SK-N-SH treated with all-trans-retinoic acid at 6 μM for 48 hours (cell line): ENCODE measurements around the gene SCYL1.

Experiments used
- ARNTL ChIP-seq: fragments of 450-650 bp; formaldehyde crosslinking; IDR thresholded peaks from 2 replicates; pipeline ENCODE4 v1.5.0; 2020; ENCODE audit warnings: low read depth, mild to moderate bottlenecking, moderate library complexity, borderline replicate concordance
- CSDC2 ChIP-seq: fragments of 250-450 bp; sonication (Bioruptor Pico); IDR thresholded peaks from 2 replicates; pipeline ENCODE4 v1.5.0; 2020; ENCODE audit warnings: mild to moderate bottlenecking, moderate library complexity
- ISL1 ChIP-seq: fragments of 250-450 bp; sonication (Bioruptor Pico); IDR thresholded peaks from 2 replicates; pipeline ENCODE4 v2.1.2; 2022; ENCODE audit warnings: mild to moderate bottlenecking, moderate library complexity
- PATZ1 ChIP-seq: fragments of 250-450 bp; sonication (Bioruptor Pico); IDR thresholded peaks from 2 replicates; pipeline ENCODE4 v1.8.0; 2020; ENCODE audit warnings: mild to moderate bottlenecking, moderate library complexity, borderline replicate concordance
- PPARA ChIP-seq: fragments of 250-450 bp; sonication (Bioruptor Pico); IDR thresholded peaks from 2 replicates; pipeline ENCODE4 v1.5.0; 2020; ENCODE audit warnings: mild to moderate bottlenecking, borderline replicate concordance
- TCF4 ChIP-seq: fragments of 250-450 bp; sonication (Bioruptor Pico); IDR thresholded peaks from 2 replicates; pipeline ENCODE4 v1.8.0; 2021; ENCODE audit warnings: mild to moderate bottlenecking, moderate library complexity, borderline replicate concordance
- TOX ChIP-seq: fragments of 250-450 bp; sonication (Bioruptor Pico); IDR thresholded peaks from 2 replicates; pipeline ENCODE4 v1.8.0; 2021; ENCODE audit warnings: mild to moderate bottlenecking, moderate library complexity, borderline replicate concordance
- ZFP3 ChIP-seq: fragments of 250-450 bp; sonication (Bioruptor Pico); IDR thresholded peaks from 2 replicates; pipeline ENCODE4 v1.5.0; 2020; ENCODE audit warnings: mild to moderate bottlenecking, moderate library complexity
- ZFP30 ChIP-seq: fragments of 450-650 bp; formaldehyde crosslinking; IDR thresholded peaks from 2 replicates; pipeline ENCODE4 v1.5.0; 2022; ENCODE audit warnings: mild to moderate bottlenecking, moderate library complexity
- ZNF565 ChIP-seq: fragments of 450-650 bp; formaldehyde crosslinking; conservative IDR thresholded peaks from 2 replicates; pipeline ENCODE4 v1.5.0; 2020; ENCODE audit warnings: low read depth, mild to moderate bottlenecking, moderate library complexity
- ZNF8 ChIP-seq: fragments of 450-650 bp; formaldehyde crosslinking; IDR thresholded peaks from 2 replicates; pipeline ENCODE4 v1.5.0; 2020; ENCODE audit warnings: mild to moderate bottlenecking, moderate library complexity
- TF ChIP-seq, protein P1 (sequence below): fragments of 250-450 bp; sonication (Bioruptor Pico); IDR thresholded peaks from 2 replicates; pipeline ENCODE4 v1.5.1; 2020; ENCODE audit warnings: low read depth, mild to moderate bottlenecking, moderate library complexity

DNA sequence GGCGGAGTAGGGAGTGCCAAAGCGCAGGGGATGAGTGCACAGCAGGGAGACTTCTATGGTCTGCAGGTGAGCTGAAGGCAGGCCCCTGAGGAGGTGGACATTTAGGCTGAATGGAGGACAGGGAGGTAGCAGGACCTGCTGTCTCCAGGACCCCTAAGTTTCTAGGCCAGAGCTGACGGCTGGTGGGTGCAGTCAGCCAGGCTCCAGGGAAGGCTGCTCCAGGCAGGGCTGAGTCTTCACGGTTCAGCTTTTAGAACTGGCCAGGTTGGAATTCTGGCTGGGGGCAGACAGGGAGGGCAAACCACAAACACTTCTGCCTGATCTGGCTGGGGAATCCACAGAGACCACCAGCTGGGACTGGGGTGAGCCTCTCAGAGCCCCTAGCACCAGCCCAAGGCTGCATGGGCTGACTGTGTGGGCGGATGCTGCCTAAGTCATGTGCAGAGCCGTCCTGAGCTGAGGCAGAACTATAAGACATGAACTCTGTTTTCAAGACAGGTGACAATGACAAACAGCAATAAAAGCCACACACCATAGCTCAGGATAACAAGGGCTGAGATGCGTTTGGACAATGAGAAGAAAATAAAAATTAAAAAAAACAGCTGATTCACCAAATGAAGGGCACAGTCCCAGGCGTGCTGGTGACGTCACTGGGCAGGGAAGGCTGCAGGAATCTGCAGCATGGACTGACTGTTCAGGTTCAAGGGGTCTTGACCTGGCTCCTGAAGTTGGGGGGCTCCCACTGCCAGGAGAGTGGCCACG is 36.4 kb upstream of the SCYL1 start:
- TF ChIP-seq PATZ1 (CRISPR knock-in tag) (no peak), PPARA (CRISPR knock-in tag) (no peak), CSDC2 (CRISPR knock-in tag) (peak; percentile 28; the same call in 1 of the 2 replicates), TCF4 (CRISPR knock-in tag) (no peak), ARNTL (CRISPR knock-in tag) (no peak), TOX (CRISPR knock-in tag) (no peak), ISL1 (CRISPR knock-in tag) (no peak), ZFP30 (CRISPR knock-in tag) (no peak), ZNF8 (CRISPR knock-in tag) (no peak), ZNF565 (CRISPR knock-in tag) (no peak), ZFP3 (no peak)
- TF ChIP-seq, protein P1, sequence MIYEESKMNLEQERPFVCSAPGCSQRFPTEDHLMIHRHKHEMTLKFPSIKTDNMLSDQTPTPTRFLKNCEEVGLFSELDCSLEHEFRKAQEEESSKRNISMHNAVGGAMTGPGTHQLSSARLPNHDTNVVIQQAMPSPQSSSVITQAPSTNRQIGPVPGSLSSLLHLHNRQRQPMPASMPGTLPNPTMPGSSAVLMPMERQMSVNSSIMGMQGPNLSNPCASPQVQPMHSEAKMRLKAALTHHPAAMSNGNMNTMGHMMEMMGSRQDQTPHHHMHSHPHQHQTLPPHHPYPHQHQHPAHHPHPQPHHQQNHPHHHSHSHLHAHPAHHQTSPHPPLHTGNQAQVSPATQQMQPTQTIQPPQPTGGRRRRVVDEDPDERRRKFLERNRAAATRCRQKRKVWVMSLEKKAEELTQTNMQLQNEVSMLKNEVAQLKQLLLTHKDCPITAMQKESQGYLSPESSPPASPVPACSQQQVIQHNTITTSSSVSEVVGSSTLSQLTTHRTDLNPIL (CRISPR knock-in tag): no peak
